Activated T-helper 1 cell treated with anti-CD3 and anti-CD28 coated beads, Interleukin-12 subunit alpha, Interleukin-12 subunit beta, Interleukin-2, Interleukin-4 antibody, amounts not matched to agents 30 ng/mL and 10 ng/mL and 1 ng/mL, durations not matched to agents 14 hours and 24 hours and 36 hours (primary cell): Measurements from ENCODE around the gene CAMKMT. TPM values are rescaled to one million over a fixed set of nuclear protein-coding genes. Genes with fewer than 3 reads are reported as not detected.

Experiments used
- DNase-seq: peaks from one replicate; pipeline ENCODE4 v3.0.0; 2021; ENCODE audit warnings: low spot score
- H3K27ac Mint-ChIP-seq: one replicate; pipeline ENCODE4 v1.8.0; 2021; ENCODE audit warnings: mild to moderate bottlenecking, mixed read lengths
- H3K27me3 Mint-ChIP-seq: one replicate; pipeline ENCODE4 v1.8.0; 2022; ENCODE audit warnings: mild to moderate bottlenecking, moderate library complexity, mixed read lengths; ENCODE audit not compliant: insufficient read depth
- H3K36me3 Mint-ChIP-seq: one replicate; pipeline ENCODE4 v1.8.0; 2021; ENCODE audit warnings: low read depth, mixed read lengths
- H3K4me1 Mint-ChIP-seq: one replicate; pipeline ENCODE4 v1.8.0; 2021; ENCODE audit warnings: low read depth, mixed read lengths
- H3K4me3 Mint-ChIP-seq: one replicate; pipeline ENCODE4 v1.8.0; 2021; ENCODE audit warnings: mild to moderate bottlenecking, moderate library complexity, mixed read lengths
- H3K9me3 Mint-ChIP-seq: one replicate; pipeline ENCODE4 v1.8.0; 2021; ENCODE audit warnings: mixed read lengths
- intact Hi-C: fragments of 100-400 bp; cut with micrococcal nuclease; formaldehyde crosslinking; loops from one replicate; pipeline ENCODE4 v1.15.1; 2024
- total RNA-seq: library from RNA; stranded (reverse); gene quantifications from 2 replicates; pipeline ENCODE4 v1.2.3, GENCODE V29; 2022

Gene CAMKMT
- total RNA-seq, 1 donor from 2014 or later: 14.2 TPM

GRCh38 chr2:44722026-44722625, 360.4 kb downstream of the CAMKMT start:
- intact Hi-C loops: no loop called here

GRCh38 chr2:44723921-44724320, 362.2 kb downstream of the CAMKMT start:
- H3K9me3 Mint-ChIP-seq: no peaks in the 10 kb centered on the region
- H3K36me3 Mint-ChIP-seq: no peaks in the 10 kb centered on the region
- DNase-seq: no peak
- H3K4me1 Mint-ChIP-seq: no peaks in the 10 kb centered on the region
- intact Hi-C loops: no loop called here
- H3K4me3 Mint-ChIP-seq: no peak overlapping the region
- no peak overlapping the region for H3K27ac Mint-ChIP-seq
- peaks cover 1% of the 10 kb centered on the region for H3K27me3 Mint-ChIP-seq

More at GRCh38 chr2:44722026-44722625, 360.4 kb downstream of the CAMKMT start:
- no peak overlapping the region for H3K27ac Mint-ChIP-seq
- no peaks in the 10 kb centered on the region for H3K4me1 Mint-ChIP-seq
- H3K9me3 Mint-ChIP-seq: no peaks in the 10 kb centered on the region
- no peaks in the 10 kb centered on the region for H3K36me3 Mint-ChIP-seq
- DNase-seq: no peak
- no peak overlapping the region for H3K4me3 Mint-ChIP-seq
- H3K27me3 Mint-ChIP-seq: no peaks in the 10 kb centered on the region

- intact Hi-C loops: no loop called here
- no peak overlapping the region for H3K4me3 Mint-ChIP-seq
- peaks cover 1% of the 10 kb centered on the region for H3K27me3 Mint-ChIP-seq
- peaks cover 4% of the 10 kb centered on the region for H3K9me3 Mint-ChIP-seq
- no peak overlapping the region for H3K27ac Mint-ChIP-seq
- H3K4me1 Mint-ChIP-seq: no peaks in the 10 kb centered on the region
- no peaks in the 10 kb centered on the region for H3K36me3 Mint-ChIP-seq
- DNase-seq: no peak
These were observed 368.8 kb downstream of the CAMKMT start for GRCh38 chr2:44730593-44730992.

- Mint-ChIP-seq H3K4me1 (no peaks in the 10 kb centered on the region), H3K36me3 (no peaks in the 10 kb centered on the region), H3K9me3 (peaks cover 10% of the 10 kb centered on the region), H3K4me3 (no peak overlapping the region), H3K27ac (no peak overlapping the region), H3K27me3 (peaks cover 1% of the 10 kb centered on the region)
- intact Hi-C loops: no loop called here
- no peak for DNase-seq
These were observed 369.8 kb downstream of the CAMKMT start for GRCh38 chr2:44731505-44731904.

GRCh38 chr2:44736270-44736942, 374.7 kb downstream of the CAMKMT start:
- no peaks in the 10 kb centered on the region for H3K27me3 Mint-ChIP-seq
- intact Hi-C loops: no loop called here
- H3K9me3 Mint-ChIP-seq: peaks cover 21% of the 10 kb centered on the region
- H3K4me1 Mint-ChIP-seq: no peaks in the 10 kb centered on the region
- no peak overlapping the region for H3K27ac Mint-ChIP-seq
- no peaks in the 10 kb centered on the region for H3K36me3 Mint-ChIP-seq
- H3K4me3 Mint-ChIP-seq: no peak overlapping the region
- DNase-seq: no peak

GRCh38 chr2:44740678-44741077, 378.9 kb downstream of the CAMKMT start:
- Mint-ChIP-seq H3K27me3 (no peaks in the 10 kb centered on the region), H3K36me3 (no peaks in the 10 kb centered on the region), H3K27ac (no peak overlapping the region), H3K4me3 (no peak overlapping the region), H3K4me1 (no peaks in the 10 kb centered on the region), H3K9me3 (peaks cover 17% of the 10 kb centered on the region)
- no peak for DNase-seq
- intact Hi-C loops: no loop called here

GRCh38 chr2:44741507-44741906, 379.8 kb downstream of the CAMKMT start:
- intact Hi-C loops: no loop called here
- H3K36me3 Mint-ChIP-seq: no peaks in the 10 kb centered on the region
- no peaks in the 10 kb centered on the region for H3K4me1 Mint-ChIP-seq
- H3K27ac Mint-ChIP-seq: no peak overlapping the region
- no peak for DNase-seq
- peaks cover 12% of the 10 kb centered on the region for H3K9me3 Mint-ChIP-seq
- H3K4me3 Mint-ChIP-seq: no peak overlapping the region
- H3K27me3 Mint-ChIP-seq: no peaks in the 10 kb centered on the region

- H3K27ac Mint-ChIP-seq: no peak overlapping the region
- intact Hi-C loops: no loop called here
- H3K4me1 Mint-ChIP-seq: no peaks in the 10 kb centered on the region
- H3K4me3 Mint-ChIP-seq: no peak overlapping the region
- H3K9me3 Mint-ChIP-seq: peaks cover 6% of the 10 kb centered on the region
- H3K27me3 Mint-ChIP-seq: no peaks in the 10 kb centered on the region
- no peaks in the 10 kb centered on the region for H3K36me3 Mint-ChIP-seq
- DNase-seq: no peak
These were observed 380.3 kb downstream of the CAMKMT start for GRCh38 chr2:44742057-44742456.

- Mint-ChIP-seq H3K27me3 (no peaks in the 10 kb centered on the region), H3K4me1 (no peaks in the 10 kb centered on the region), H3K27ac (no peak overlapping the region), H3K4me3 (no peak overlapping the region), H3K36me3 (no peaks in the 10 kb centered on the region), H3K9me3 (no peaks in the 10 kb centered on the region)
- intact Hi-C loops: no loop called here
- no peak for DNase-seq
These were observed 381.7 kb downstream of the CAMKMT start for GRCh38 chr2:44743473-44743872.

- Mint-ChIP-seq H3K27ac (no peak overlapping the region), H3K9me3 (no peaks in the 10 kb centered on the region), H3K4me1 (no peaks in the 10 kb centered on the region), H3K4me3 (no peak overlapping the region), H3K36me3 (no peaks in the 10 kb centered on the region), H3K27me3 (no peaks in the 10 kb centered on the region)
- intact Hi-C loops: no loop called here
- DNase-seq: no peak
These were observed 383.5 kb downstream of the CAMKMT start for GRCh38 chr2:44744961-44745892.

GRCh38 chr2:44745922-44746766, 384.4 kb downstream of the CAMKMT start:
- H3K4me3 Mint-ChIP-seq: no peak overlapping the region
- no peaks in the 10 kb centered on the region for H3K9me3 Mint-ChIP-seq
- intact Hi-C loops: no loop called here
- H3K4me1 Mint-ChIP-seq: no peaks in the 10 kb centered on the region
- H3K27me3 Mint-ChIP-seq: no peaks in the 10 kb centered on the region
- no peak for DNase-seq
- no peak overlapping the region for H3K27ac Mint-ChIP-seq
- H3K36me3 Mint-ChIP-seq: no peaks in the 10 kb centered on the region

GRCh38 chr2:44746856-44747615, 385.3 kb downstream of the CAMKMT start:
- no peaks in the 10 kb centered on the region for H3K4me1 Mint-ChIP-seq
- H3K27ac Mint-ChIP-seq: no peak overlapping the region
- intact Hi-C loops: no loop called here
- H3K36me3 Mint-ChIP-seq: no peaks in the 10 kb centered on the region
- H3K27me3 Mint-ChIP-seq: no peaks in the 10 kb centered on the region
- H3K4me3 Mint-ChIP-seq: no peak overlapping the region
- DNase-seq: no peak
- H3K9me3 Mint-ChIP-seq: no peaks in the 10 kb centered on the region
